SK-N-MC (cell line): ENCODE results near the gene MLANA.
A peak's percentile ranks its signal among the peaks of the same experiment; 100 is the strongest.

Experiments
- DNase-seq: peaks from one replicate; pipeline ENCODE4 v3.0.0-alpha.2; 2011; ENCODE audit warnings: low read depth, low spot score
- H3K27ac ChIP-seq: fragments of 200-600 bp; sonication (generic); 2 replicates; pipeline ENCODE4 v1.5.1; 2016; ENCODE audit warnings: mixed run types
- H3K36me3 ChIP-seq: fragments of 200-600 bp; sonication (generic); 2 replicates; pipeline ENCODE4 v1.6.1; 2017; ENCODE audit warnings: antibody characterized with exemption, low read length, mixed read lengths; ENCODE audit not compliant: insufficient read depth
- H3K4me3 ChIP-seq: fragments of 200-600 bp; sonication (generic); 2 replicates; pipeline ENCODE4 v1.5.1; 2016
- H3K9ac ChIP-seq: fragments of 200-600 bp; sonication (generic); 2 replicates; pipeline ENCODE4 v1.8.0; 2017; ENCODE audit warnings: mixed run types, mixed read lengths; ENCODE audit not compliant: insufficient read length
- H3K9me3 ChIP-seq: fragments of 200-600 bp; sonication (generic); 2 replicates; pipeline ENCODE4 v1.6.1; 2017; ENCODE audit warnings: low read depth, mild to moderate bottlenecking, antibody characterized with exemption, low read length, moderate library complexity, mixed read lengths
- EZH2 ChIP-seq: fragments of 200-600 bp; sonication (generic); IDR thresholded peaks from one replicate; pipeline ENCODE4 v1.6.1; 2017; ENCODE audit warnings: antibody characterized with exemption
- FOXP2 ChIP-seq: optimal IDR thresholded peaks from 2 replicates; pipeline ENCODE3; 2011; ENCODE audit warnings: mild to moderate bottlenecking, moderate library complexity; ENCODE audit not compliant: insufficient read depth; ENCODE audit errors: extremely low read length, control extremely low read depth
- POLR2AphosphoS5 ChIP-seq: IDR thresholded peaks from 2 replicates; pipeline ENCODE4 v1.6.1; 2012; ENCODE audit warnings: mild to moderate bottlenecking, low read depth, low read length, borderline replicate concordance

MLANA gene

DNA sequence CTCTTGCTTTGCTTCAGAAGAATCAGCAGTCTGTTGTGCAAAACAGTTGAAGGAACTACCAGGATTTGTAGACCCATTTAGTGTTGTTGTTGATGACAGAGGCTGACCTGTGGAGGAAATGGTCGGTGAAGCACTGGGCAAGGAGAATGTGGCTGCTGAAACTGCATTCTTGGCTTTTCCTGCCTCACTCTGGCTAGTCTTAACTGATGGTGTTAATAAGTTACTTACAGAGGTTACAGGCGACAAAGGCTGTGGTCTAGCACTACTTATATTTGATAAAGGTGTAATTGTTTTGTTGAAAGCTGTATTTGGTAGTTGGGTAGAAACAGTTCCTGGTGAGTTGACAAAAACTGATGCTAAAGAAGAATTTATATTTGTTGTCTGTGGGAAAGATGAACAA, 31.5 kb downstream of the MLANA start:
- Histone ChIP-seq H3K4me3 (no peak overlapping the region), H3K9me3 (no peaks in the 10 kb centered on the region), H3K36me3 (peaks cover 6% of the 10 kb centered on the region; the same call in 1 of the 2 replicates), H3K9ac (no peak overlapping the region), H3K27ac (no peak overlapping the region)
- DNase-seq, result no peak
- TF ChIP-seq POLR2AphosphoS5 (no peak), EZH2 (no peak), FOXP2 (no peak)

DNA sequence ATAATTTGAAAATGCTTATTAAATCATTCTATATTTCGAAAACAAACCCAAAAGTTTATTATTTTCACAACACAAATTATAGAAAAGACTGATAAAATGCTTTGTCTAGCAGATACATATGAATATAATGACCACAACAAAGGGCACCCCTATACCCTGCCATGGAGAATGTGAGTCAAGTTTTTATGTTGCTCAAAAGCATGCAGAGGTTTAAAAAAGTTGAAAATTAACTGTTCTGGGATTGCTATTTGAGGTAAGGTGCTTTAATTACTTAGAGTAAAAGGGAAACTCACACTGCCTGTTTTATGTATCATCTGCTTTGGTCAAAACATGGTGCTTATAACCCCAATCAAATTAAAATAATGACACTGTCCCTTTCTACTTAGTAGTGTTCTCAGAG, 41.0 kb downstream of the MLANA start:
- no peak overlapping the region for H3K27ac ChIP-seq
- no peak overlapping the region for H3K9ac ChIP-seq
- H3K36me3 ChIP-seq, result no peaks in the 10 kb centered on the region
- H3K4me3 ChIP-seq, result no peak overlapping the region
- DNase-seq, result no peak
- TF ChIP-seq EZH2, result no peak
- TF ChIP-seq POLR2AphosphoS5, result no peak
- no peaks in the 10 kb centered on the region for H3K9me3 ChIP-seq

DNA sequence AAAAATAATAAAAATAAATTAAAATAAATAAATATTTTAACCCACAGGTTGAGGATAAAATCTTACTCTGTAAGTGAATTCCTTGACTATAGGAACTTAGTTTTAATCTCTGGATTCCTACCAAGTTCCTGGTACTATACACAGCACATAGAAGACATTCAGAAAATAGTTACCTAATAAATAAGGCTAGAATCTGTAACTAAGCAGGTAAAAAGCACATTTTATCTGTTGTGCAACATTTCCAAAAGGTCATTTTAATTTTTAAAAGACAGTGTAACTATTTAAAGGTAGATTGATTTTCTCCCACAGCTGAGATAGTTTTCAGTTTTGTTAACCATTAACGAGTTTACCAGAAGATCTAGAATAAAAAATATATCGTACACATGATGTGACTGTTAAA, 47.8 kb downstream of the MLANA start:
- Histone ChIP-seq H3K36me3 (no peaks in the 10 kb centered on the region), H3K9me3 (no peaks in the 10 kb centered on the region), H3K9ac (no peak overlapping the region), H3K4me3 (no peak overlapping the region), H3K27ac (no peak overlapping the region)
- no peak for DNase-seq
- TF ChIP-seq FOXP2 (no peak), POLR2AphosphoS5 (no peak), EZH2 (no peak)

DNA sequence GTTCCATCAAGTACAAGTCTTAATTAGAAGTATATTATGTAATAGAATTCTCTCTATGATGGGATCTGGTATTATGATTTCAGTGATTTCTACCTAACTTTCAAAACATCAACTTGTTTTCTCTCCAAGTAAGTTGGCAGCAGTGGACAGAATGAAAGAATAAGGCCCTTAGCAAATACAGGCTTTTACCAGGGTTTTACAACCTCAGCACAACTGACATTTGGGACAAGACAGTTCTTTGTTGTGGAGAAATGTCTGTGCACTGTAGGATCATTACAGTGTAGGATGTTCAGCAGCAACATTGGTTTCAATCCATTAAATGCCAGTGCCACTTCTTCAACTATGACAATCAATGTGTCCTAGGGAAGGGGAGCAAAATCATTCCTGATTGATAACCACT, 48.8 kb downstream of the MLANA start:
- Histone ChIP-seq H3K27ac (no peak overlapping the region), H3K36me3 (no peaks in the 10 kb centered on the region), H3K9ac (no peak overlapping the region), H3K9me3 (no peaks in the 10 kb centered on the region), H3K4me3 (no peak overlapping the region)
- DNase-seq, result no peak
- TF ChIP-seq EZH2, result no peak

DNA sequence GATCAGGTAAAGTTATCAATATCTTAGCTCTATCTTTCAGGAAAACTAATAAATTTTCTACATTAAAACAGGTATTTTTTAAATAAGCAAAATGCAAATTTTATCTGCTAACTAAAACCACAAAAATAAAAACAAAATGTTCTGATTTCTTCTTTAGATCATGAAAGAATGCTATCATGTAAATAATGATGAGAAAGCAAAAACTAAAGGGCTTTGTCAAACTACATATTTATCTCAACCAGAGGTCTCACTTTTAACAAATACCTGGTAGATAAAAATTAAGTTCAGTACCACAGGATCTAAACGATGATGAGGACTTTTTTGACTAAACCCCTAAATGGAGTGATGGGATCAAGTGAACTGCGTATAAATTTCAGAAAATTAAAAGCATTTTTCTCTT, 50.5 kb downstream of the MLANA start:
- Histone ChIP-seq H3K36me3 (no peaks in the 10 kb centered on the region), H3K9me3 (no peaks in the 10 kb centered on the region), H3K9ac (no peak overlapping the region), H3K27ac (no peak overlapping the region), H3K4me3 (no peak overlapping the region)
- DNase-seq, result no peak
- no peak for TF ChIP-seq FOXP2

DNA sequence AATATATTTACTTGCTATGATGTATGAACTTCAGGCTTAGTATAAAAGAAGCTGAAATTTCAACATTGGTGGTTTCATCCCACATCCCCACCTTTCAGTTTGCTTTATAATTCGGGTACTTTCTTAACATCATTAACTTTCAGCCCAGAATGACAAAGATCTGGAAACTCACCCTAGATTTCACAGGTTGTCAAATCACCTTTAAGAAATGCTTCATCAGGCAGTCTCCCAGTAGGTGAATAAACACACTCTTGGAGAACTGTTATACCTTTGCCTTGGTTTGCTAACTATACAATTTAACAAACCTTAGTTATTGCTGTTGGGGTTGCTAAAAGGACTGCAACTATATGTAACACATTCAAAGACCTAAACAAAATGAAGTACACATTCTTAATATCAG, 54.4 kb downstream of the MLANA start:
- no peak for TF ChIP-seq FOXP2
- TF ChIP-seq POLR2AphosphoS5, result no peak
- TF ChIP-seq EZH2, result no peak
- H3K9ac ChIP-seq, result no peak overlapping the region
- no peak overlapping the region for H3K4me3 ChIP-seq
- H3K9me3 ChIP-seq, result no peaks in the 10 kb centered on the region
- DNase-seq, result no peak
- no peaks in the 10 kb centered on the region for H3K36me3 ChIP-seq
- H3K27ac ChIP-seq, result no peak overlapping the region

DNA sequence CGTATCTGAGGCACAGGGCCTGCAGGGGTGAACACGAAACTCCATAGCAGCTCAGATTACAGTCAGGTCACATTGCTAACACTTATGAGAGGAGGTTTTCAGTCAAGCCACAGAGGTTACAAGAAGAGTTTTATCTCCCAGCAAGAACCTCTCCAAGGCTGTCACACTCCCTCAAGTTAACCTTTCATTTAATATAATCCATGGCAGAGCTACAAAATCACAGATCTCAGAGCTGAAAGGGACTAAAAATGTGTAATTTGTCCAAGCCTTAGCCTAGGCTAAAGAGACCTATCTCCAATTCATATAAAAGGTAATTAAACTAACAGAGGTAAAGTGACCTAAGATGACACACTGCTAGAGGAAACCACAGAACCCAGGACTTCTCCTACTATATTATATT, 57.2 kb downstream of the MLANA start:
- no peak overlapping the region for H3K9ac ChIP-seq
- TF ChIP-seq EZH2 (no peak), POLR2AphosphoS5 (no peak), FOXP2 (no peak)
- H3K4me3 ChIP-seq, result no peak overlapping the region
- no peak for DNase-seq
- no peaks in the 10 kb centered on the region for H3K9me3 ChIP-seq
- H3K27ac ChIP-seq, result no peak overlapping the region
- H3K36me3 ChIP-seq, result no peaks in the 10 kb centered on the region

DNA sequence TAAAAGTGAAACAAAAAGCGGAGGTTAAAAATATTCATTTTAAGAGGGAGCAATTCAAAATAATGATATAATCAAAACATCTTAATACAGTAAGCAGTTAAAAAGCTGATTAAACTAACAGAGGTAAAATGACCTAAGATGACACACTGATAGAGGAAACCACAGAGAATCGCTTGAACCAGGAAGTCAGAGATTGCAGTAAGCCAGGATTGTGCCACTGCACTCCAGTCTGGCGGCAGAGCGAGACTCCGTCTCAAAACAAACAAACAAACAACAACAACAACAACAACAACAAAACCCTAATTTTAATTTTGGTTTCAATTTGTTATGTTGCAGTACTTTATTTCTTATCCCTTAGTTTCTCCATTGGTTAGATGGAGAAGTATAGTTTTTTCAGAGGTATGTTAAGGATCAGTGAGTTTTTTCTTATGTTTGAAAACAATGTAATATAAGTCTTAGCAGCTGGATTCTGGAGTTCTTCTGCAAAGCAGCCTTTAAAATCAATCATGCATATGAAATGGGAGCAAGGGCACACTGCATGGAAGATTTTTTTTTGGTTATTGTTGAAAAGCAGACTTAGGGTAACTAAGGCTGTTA, 58.5 kb downstream of the MLANA start:
- Histone ChIP-seq H3K9me3 (no peaks in the 10 kb centered on the region), H3K27ac (peak overlapping the region; percentile 42; the same call in 1 of the 2 replicates), H3K9ac (no peak overlapping the region), H3K36me3 (no peaks in the 10 kb centered on the region), H3K4me3 (peak overlapping the region; percentile 72)
- no peak for DNase-seq
- TF ChIP-seq FOXP2 (no peak), EZH2 (no peak), POLR2AphosphoS5 (no peak)

DNA sequence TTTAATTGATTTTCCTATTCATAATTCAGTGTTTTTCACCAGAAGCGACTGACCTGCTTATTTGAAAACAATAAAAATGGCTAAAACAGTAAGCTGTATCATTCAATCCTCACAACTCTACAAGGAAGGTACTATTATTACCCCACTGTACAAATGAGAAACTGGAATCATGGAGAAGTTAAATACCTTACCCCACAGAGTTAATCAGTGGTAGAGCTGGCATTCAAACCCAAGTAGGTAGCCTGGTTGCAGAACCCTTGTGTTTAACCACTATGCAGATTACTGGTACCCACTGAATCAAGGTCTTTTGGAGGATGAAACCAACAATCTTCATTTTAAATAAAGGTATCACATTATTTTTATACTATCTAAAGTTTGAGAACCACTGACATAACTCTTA, 59.6 kb downstream of the MLANA start:
- no peak overlapping the region for H3K4me3 ChIP-seq
- no peaks in the 10 kb centered on the region for H3K9me3 ChIP-seq
- no peaks in the 10 kb centered on the region for H3K36me3 ChIP-seq
- H3K27ac ChIP-seq, result no peak overlapping the region
- no peak overlapping the region for H3K9ac ChIP-seq
- DNase-seq, result no peak
- TF ChIP-seq FOXP2 (no peak), POLR2AphosphoS5 (no peak), EZH2 (no peak)
